ENCODE results near the gene HSPB1. TPM values are rescaled to one million over a fixed set of nuclear protein-coding genes. Genes with fewer than 3 reads are reported as not detected.

HSPB1 gene
- total and polyA plus RNA-seq, 2 of the 13 experiments (the other 11 are each of a cell fraction or from before 2014, with no cell fraction given) = 21.0 to 38.6 TPM

DNA sequence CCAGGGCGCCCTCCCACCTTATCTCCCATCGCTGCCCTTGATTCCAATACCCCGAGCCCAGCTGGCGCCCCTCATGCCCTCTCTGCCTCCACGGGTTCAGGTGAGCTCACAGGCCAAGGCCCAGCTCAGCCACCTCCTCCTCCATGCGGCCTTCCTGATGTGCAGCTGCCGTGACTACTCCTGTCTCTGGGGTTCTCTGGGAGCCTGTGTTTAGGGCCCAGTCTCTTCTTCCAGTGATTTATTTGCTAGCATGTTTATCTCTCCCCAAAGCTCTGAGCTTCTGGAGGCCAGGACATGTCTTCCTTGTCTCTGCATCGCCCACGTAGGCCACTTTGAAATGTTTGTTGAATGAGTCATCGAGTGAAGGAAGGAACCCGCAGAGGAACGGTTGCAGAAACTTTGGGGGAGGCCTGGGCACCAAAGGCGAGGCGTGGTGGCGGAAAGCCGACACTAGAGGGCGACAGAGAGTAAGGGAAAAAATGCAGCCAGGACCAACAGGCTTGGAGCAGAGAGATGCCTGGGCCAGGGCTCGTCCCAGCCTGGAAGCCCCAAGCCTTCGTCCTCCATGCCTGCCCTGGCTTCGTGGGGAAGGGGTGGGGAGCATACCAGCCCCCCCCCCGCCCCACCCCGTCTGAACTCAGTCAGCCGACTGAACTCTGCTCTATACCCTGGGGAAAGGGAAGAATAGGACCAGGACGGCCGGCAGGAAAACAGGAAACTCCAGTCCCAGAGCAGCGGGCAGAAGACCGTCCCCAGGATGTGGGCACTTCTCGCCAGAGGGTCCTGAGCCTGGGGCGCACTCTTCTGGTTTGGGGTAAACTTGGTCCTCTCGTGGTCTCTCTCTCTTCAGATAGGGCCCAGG, 10.9 kb upstream of the HSPB1 start:
- in situ Hi-C loops (cut with HindIII; ENCODE audit: extremely low pct_ligation_motif_present, low pct_unique_long_range_greater_than_20kb) = no loop called here
- no TSS peak for BruUV-seq (replicated peaks)
- ChIA-PET POLR2A (interaction anchor here (0.9 to 2.6 kb wide), 10 partner anchors 13 to 124 kb away, joined by 3 to 56 read pairs (median 5); partner anchors contain the start of genes HSPB1 and YWHAG), CTCF (ENCODE audit: low intra/inter-chr PET ratio, low total read pairs) (interaction anchor here (0.9 to 8.6 kb wide), 3 partner anchors 21 to 113 kb away, joined by 3 to 179 read pairs (median 11); no protein-coding TSS in a partner anchor)
- H3K4me1 ChIP-seq (ENCODE audit: insufficient read depth, low read length) = peaks cover 66% of the 10 kb centered on the region
- H3K36me3 ChIP-seq (replicated peaks in 1 of 2; ENCODE audit: control insufficient read depth in 1 of 2, insufficient read depth in 2 of 2, low read length in 2 of 2) = no peaks in the 10 kb centered on the region
- FAIRE-seq = peak; percentile 91
- H3K9ac ChIP-seq (ENCODE audit: insufficient read depth, low read depth, low read length) = peak overlapping the region; percentile 82
- H3K27ac ChIP-seq (ENCODE audit: extremely low read length, insufficient read depth, low read length) = peak overlapping the region; percentile 89
- H3K4me3 ChIP-seq (replicated peaks in 1 of 3; ENCODE audit: insufficient read depth in 1 of 3, low read depth in 2 of 3, low read length in 3 of 3) = peak overlapping the region; percentile 65 to 75 (median 66)
- peak overlapping the region; percentile 99 for H3K4me2 ChIP-seq (ENCODE audit: low read depth, low read length)
- H3K9me3 ChIP-seq (ENCODE audit: low read length) = no peaks in the 10 kb centered on the region
- DNase-seq (ENCODE audit: low spot score) = peak; percentile 88
- H3K27me3 ChIP-seq (ENCODE audit: control insufficient read depth in 1 of 2, insufficient read depth in 2 of 2, low read length in 2 of 2) = peaks cover 0 to 6% of the 10 kb centered on the region in 2 experiments; a peak in 3 of 5 replicates
- 9% methylated on average over 18 of the region's 30 CpGs for WGBS (ENCODE audit: low lambda C conversion rate)
- H3K79me2 ChIP-seq (ENCODE audit: insufficient read depth, low read length) = no peaks in the 10 kb centered on the region
- peak overlapping the region; percentile 90 for H2AFZ ChIP-seq (ENCODE audit: low read length)
- intact Hi-C loops (cut with micrococcal nuclease; ENCODE audit: unreplicated experiment) = loop anchor here (1.0 to 2.0 kb wide), 2 partner anchors 15 to 23 kb away; no protein-coding TSS in a partner anchor
- ATAC-seq = peak; percentile 85
- no peaks in the 10 kb centered on the region for H4K20me1 ChIP-seq (ENCODE audit: insufficient read depth, low read length)
- TF ChIP-seq NR2F2 (IDR thresholded peaks at IDR 0.05; ENCODE audit: borderline replicate concordance, low read depth) (no peak), ZNF776 (CRISPR knock-in tag; IDR thresholded peaks at IDR 0.05) (no peak), DZIP1 (CRISPR knock-in tag; IDR thresholded peaks at IDR 0.05) (no peak), TBX3 (IDR thresholded peaks at IDR 0.05; ENCODE audit: borderline replicate concordance) (no peak), MYNN (CRISPR knock-in tag; IDR thresholded peaks at IDR 0.05; ENCODE audit: low read depth) (no peak), NFKB2 (CRISPR knock-in tag; IDR thresholded peaks at IDR 0.05; ENCODE audit: borderline replicate concordance) (peak; percentile 39; the same call in 1 of the 2 replicates), ZNF766 (CRISPR knock-in tag; IDR thresholded peaks at IDR 0.05; ENCODE audit: borderline replicate concordance) (no peak), NFYB (CRISPR knock-in tag; IDR thresholded peaks at IDR 0.05) (no peak), NRL (CRISPR knock-in tag; IDR thresholded peaks at IDR 0.05; ENCODE audit: borderline replicate concordance) (peak; percentile 57; the same call in 1 of the 2 replicates), ZMYM4 (CRISPR knock-in tag; IDR thresholded peaks at IDR 0.05) (no peak; the same call in 1 of the 2 replicates), ZNF607 (CRISPR knock-in tag; IDR thresholded peaks at IDR 0.05; ENCODE audit: borderline replicate concordance) (no peak), ZNF772 (CRISPR knock-in tag; IDR thresholded peaks at IDR 0.05) (peak; percentile 11; the same call in 1 of the 2 replicates), ZMYM3 (CRISPR knock-in tag; IDR thresholded peaks at IDR 0.05) (peak; percentile 79), KAT7 (CRISPR knock-in tag; IDR thresholded peaks at IDR 0.05; ENCODE audit: borderline replicate concordance) (0 out of 2 replicates have a peak, but pooled peaks have one; percentile 34), SRSF9 (IDR thresholded peaks at IDR 0.05; ENCODE audit: borderline replicate concordance, insufficient read depth, low read depth, low read length, poor library complexity, severe bottlenecking) (no peak), BHLHE40 (IDR thresholded peaks at IDR 0.05; ENCODE audit: low read length) (0 out of 2 replicates have a peak, but pooled peaks have one; percentile 41)
- TF ChIP-seq, protein P1, sequence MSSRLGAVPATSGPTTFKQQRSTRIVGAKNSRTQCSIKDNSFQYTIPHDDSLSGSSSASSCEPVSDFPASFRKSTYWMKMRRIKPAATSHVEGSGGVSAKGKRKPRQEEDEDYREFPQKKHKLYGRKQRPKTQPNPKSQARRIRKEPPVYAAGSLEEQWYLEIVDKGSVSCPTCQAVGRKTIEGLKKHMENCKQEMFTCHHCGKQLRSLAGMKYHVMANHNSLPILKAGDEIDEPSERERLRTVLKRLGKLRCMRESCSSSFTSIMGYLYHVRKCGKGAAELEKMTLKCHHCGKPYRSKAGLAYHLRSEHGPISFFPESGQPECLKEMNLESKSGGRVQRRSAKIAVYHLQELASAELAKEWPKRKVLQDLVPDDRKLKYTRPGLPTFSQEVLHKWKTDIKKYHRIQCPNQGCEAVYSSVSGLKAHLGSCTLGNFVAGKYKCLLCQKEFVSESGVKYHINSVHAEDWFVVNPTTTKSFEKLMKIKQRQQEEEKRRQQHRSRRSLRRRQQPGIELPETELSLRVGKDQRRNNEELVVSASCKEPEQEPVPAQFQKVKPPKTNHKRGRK (CRISPR knock-in tag; IDR thresholded peaks at IDR 0.05) = no peak
- TF ChIP-seq, protein P2, sequence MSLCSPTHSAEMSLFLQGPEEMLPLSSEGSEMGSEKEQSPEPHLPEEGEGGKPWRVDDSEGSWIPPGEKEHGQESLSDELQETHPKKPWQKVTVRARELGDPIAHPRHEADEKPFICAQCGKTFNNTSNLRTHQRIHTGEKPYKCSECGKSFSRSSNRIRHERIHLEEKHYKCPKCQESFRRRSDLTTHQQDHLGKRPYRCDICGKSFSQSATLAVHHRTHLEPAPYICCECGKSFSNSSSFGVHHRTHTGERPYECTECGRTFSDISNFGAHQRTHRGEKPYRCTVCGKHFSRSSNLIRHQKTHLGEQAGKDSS (CRISPR knock-in tag; IDR thresholded peaks at IDR 0.05; ENCODE audit: borderline replicate concordance, low read depth) = peak; percentile 91; the same call in 1 of the 2 replicates

Measured in HepG2 (cell line).